ENCODE measurements around the gene IMPDH1.

Gene IMPDH1

DNA sequence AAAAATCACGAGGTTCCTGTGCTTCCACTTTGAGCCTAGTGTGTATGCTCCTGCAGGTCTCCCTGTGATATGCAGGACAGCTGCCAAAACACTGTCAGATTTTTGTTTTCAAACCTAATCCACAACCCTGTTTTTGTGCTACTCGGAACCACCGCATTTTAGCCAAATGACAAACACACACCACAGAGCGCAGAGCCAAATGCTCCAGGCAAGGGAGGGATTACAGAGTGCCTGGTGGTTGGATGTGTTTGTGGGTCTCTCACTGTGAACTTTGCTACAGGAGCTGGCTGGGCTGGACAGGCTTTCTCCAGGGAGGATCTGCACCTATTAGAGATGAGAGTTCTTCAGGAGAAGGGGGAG, 60.3 kb downstream of the IMPDH1 start:
- DNase-seq (ENCODE audit: extremely low read depth, low read depth), result no peak
- TF ChIP-seq, protein P1, sequence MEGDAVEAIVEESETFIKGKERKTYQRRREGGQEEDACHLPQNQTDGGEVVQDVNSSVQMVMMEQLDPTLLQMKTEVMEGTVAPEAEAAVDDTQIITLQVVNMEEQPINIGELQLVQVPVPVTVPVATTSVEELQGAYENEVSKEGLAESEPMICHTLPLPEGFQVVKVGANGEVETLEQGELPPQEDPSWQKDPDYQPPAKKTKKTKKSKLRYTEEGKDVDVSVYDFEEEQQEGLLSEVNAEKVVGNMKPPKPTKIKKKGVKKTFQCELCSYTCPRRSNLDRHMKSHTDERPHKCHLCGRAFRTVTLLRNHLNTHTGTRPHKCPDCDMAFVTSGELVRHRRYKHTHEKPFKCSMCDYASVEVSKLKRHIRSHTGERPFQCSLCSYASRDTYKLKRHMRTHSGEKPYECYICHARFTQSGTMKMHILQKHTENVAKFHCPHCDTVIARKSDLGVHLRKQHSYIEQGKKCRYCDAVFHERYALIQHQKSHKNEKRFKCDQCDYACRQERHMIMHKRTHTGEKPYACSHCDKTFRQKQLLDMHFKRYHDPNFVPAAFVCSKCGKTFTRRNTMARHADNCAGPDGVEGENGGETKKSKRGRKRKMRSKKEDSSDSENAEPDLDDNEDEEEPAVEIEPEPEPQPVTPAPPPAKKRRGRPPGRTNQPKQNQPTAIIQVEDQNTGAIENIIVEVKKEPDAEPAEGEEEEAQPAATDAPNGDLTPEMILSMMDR (IDR thresholded peaks at IDR 0.05; ENCODE audit: low read depth, low read length), result no peak

DNA sequence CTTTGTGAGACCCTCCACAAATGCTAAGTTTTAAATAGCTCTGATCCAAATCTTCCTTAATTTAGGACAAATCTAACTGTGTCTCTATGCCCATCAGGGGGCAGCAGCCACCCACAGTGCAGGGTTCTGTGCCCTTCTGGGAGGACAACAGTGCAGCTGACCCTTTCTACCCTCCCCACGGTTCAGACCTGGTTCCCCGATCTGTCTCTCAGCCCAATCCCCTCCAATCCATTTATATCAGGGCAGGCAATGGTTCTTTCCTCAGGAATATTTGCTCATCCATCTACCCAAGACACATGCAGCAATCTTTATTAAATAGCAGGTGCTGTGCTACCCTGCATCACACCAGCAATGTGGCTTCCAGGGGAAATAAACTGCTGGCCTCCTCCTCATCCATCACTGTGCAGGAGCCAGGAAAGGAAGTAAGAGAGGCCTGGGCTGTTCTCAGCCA, 62.1 kb downstream of the IMPDH1 start:
- DNase-seq (ENCODE audit: extremely low read depth, low read depth), result no peak
- TF ChIP-seq, protein P1 (IDR thresholded peaks at IDR 0.05; ENCODE audit: low read depth, low read length), result peak; percentile 79

DNA sequence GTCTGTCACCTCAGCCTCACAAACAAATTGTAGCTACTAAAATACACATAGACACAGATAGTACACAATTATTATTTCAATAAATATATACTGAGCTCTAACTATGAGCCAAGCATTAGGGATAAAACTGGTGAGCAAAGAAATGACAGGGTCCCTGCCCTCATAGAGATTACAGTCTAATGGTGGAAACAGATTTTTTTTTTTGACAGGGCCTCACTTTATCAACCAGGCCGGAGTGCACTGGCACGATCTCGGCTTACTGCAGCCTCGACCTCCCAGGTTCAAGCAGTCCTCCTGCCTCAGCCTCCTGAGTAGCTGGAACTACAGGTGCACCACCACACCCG, 65.4 kb downstream of the IMPDH1 start:
- no peak for DNase-seq (ENCODE audit: extremely low read depth, low read depth)
- TF ChIP-seq, protein P1 (IDR thresholded peaks at IDR 0.05; ENCODE audit: low read depth, low read length), result no peak

DNA sequence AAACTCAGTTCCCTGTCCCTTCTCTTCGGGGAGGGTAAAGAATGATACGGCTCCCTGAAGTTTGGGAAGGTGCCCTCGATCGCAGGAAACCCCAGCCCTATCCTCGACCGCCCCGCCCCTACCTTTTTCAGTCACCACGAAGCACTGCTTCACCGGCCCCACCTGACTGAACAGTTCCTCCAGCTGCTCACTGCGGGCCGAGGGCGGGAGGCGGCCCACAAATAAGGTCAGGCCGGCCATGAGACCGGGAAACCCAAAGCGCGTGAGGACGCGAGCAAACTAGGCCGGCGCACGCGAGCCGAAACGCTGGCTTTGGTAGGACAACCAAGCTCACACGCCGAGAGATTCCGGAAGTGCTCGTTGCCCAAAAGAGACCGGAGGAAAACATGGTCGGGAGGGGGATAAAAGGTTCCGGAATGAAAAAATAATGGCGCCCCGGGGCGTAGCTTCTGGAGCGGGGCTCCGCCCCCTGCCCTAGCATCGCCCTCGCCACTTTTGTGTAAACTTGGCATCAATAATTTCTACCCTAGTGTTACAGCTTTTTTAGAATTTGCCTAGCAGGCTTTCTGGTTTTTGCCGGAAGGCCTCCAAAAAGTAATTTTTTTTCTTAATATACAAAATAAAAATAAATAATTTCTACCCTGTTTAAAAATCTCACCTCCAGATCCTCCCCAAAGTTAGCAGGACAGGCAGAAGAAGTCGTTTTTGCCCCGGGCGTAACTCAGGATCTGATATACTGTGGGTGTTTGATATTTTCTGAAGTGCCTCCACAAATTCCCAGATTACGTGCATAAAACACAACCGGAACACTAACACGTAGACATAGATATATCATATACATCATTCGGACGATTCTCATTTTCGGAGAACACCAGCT, 66.0 kb downstream of the IMPDH1 start, which contains the start of gene RBM28:
Gene RBM28, minus strand, starts transcription at position 355 of the 877 bp plus-strand sequence. Its CDS starts 115 bp downstream, at position 240.
- peak; percentile 75 for DNase-seq (ENCODE audit: extremely low read depth, low read depth)
- TF ChIP-seq, protein P1 (IDR thresholded peaks at IDR 0.05; ENCODE audit: low read depth, low read length), result no peak
